Right hindlimb (tissue), 1 donor: ENCODE measurements around the gene SERPINB8.
"Not testable (repeated sequence)": the region's sequence is repeated elsewhere in the genome, so short reads cannot be mapped to it uniquely, and the experiment has no call there.

Experiments used
- DNase-seq: peaks from one replicate; pipeline ENCODE4 v3.0.0-alpha.2; 2018

SERPINB8 gene

GRCh38 chr18:63969942-63970808 lies at the start of gene SERPINB8:
SERPINB8 (plus strand) TSS chr18:63970081; CDS start chr18:63978309, 8,228 bp downstream.
- peak; percentile 95 for DNase-seq

GRCh38 chr18:63922049-63922448 lies 47.8 kb upstream of the SERPINB8 start:
- DNase-seq, result no peak

DNA sequence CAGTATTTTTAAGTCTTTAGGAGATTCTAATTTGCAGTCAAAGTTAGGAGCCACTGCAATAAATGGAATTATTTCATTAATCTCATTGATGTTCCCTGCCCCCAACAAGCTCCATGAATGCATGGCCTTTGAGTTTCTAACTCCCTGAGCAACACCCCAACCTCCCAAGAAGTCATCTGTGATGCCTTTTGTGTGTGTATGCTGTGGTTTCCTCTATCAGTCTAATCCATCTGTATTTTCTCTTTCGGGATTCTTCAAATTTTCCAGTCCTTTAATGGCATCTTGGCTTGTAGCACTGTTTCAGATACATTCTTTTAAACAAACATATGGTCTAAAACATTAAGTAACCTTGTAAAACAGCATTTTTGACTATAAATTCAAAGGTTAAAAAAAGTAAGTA lies 45.3 kb upstream of the SERPINB8 start:
- no peak for DNase-seq

GRCh38 chr18:63928331-63928730 lies 41.5 kb upstream of the SERPINB8 start:
- DNase-seq, result no peak

DNA sequence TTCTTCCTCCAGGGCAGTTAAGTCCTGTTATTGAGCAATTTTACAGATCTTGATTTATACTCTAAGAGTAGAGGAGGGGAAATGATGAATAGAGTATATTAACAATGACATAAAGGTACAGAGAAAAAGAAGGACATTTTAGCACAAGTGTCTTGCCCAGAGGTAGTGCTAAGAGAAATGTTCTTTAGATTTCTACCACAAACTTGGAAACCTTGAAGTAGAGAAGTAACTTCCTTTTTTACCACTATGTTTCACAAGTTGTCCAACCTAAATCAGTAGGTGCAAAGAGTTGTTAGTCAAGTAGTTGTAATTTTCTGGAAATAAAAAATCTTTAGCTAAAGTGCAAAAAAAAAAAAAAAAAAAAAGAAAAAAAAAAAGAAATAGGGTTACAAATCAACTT lies 40.5 kb upstream of the SERPINB8 start:
- not testable (repeated sequence) for DNase-seq

DNA sequence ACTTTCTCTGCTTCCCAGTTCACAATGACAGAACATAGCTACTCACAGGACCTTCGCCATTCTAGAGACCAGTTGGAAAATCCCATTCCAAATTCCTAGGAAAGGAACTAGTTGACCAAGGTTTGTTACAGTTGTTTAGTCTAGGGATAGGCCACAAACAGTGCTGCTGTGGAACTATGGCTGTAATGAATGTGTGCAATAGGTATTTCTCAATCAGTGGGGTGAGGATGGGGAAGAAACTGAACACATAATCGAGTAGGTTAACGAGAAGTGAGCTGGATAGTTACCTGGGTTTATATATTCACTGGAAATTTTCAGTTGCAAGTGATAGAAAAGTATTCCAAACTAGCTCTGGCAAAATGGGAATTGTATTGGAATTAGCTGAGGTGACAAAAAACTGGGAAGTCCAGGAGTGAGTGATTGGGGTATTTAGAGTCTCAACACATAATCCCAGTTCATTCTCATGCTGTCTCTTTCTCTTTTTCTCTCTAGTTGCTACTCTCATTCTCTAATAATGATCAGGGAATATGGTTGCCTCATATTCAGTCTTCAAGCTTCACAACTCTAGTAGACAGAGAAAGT lies 39.0 kb upstream of the SERPINB8 start:
- DNase-seq, result no peak

GRCh38 chr18:63936156-63936931 lies 33.5 kb upstream of the SERPINB8 start:
- peak; percentile 78 for DNase-seq

DNA sequence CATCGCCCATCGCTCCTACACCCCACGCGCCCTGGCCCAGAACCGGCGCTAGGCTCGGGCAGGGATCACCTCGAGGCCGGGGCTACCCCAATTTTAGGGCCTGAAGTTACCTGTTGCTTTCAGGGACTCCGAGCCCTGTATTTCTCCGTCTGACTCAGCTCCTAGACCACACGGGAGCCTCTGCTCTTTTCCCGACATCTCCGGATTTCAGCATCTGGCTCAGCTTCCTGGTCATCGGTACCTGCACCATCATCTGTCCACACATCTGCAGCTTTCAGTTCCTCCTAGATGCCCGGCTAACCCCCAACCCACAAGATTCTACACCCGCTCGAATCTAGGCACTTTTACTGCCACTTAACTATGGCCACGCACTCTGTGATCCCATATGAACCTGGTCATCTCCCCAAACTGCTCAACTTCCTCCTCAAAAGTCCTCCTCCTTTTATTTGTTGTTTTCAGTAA lies 32.9 kb upstream of the SERPINB8 start:
- no peak for DNase-seq

GRCh38 chr18:63940008-63940407 lies 29.9 kb upstream of the SERPINB8 start:
- DNase-seq, result no peak

GRCh38 chr18:63940543-63941050 lies 29.3 kb upstream of the SERPINB8 start:
- DNase-seq, result not testable (repeated sequence)

DNA sequence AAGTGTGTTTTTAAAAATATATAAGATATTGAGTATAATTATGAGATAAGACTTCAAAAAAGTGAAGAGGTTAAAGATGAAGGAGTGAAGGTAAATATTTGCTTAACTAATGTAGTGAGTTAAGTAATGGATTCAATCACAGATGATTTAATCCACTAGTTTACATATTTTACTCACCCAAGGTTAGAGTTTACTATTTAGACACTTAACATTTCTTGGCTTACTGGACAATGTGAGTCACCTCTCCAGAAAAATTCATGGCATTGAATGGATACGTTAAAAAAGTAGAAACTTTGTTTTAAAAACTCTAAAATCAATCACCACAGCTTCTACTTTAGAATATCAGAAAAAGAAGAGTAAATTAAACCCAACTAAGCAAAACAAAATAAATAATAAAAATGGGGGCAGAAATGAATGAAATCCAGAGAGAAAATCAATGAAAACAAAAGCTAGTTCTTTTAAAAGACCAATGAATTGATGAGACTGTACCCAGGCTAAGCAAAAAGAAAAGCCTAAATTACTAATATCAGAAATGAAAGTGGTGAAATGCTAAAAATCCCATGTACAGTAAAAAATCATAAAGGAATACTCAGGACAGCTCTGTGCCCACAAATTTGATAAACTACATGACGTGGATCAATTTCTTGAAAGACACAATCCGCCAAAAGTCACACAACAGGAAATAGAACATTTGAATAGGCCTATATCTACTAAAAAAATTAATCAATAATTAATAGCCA lies 22.7 kb upstream of the SERPINB8 start:
- no peak for DNase-seq

GRCh38 chr18:63949068-63949737 lies 20.7 kb upstream of the SERPINB8 start, which contains the start of gene HMSD:
HMSD (plus strand) TSS chr18:63949301; CDS start chr18:63953456, 4,155 bp downstream.
- peak; percentile 33 for DNase-seq

- DNase-seq, result no peak
These were observed 18.6 kb upstream of the SERPINB8 start for GRCh38 chr18:63951302-63951705.

- no peak for DNase-seq
These were observed 16.1 kb upstream of the SERPINB8 start for GRCh38 chr18:63953811-63954210.

DNA sequence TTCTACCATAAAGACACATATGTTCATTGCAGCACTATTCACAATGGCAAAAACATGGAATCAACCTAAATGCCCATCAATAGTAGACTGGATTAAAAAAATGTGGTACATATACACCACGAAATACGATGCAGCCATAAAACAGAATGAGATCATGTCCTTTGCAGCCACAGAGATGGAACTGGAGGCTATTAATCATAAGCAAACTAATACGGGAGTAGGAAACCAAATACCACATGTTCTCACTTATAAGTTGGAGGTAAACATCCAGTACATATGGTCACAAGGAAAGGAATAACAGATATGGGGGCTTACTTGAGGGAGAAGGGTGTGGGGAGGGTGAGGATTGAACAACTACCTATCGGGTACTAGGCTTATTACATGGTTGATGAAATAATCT lies 13.1 kb upstream of the SERPINB8 start:
- DNase-seq, result no peak

GRCh38 chr18:63960891-63961290 lies 9.0 kb upstream of the SERPINB8 start:
- DNase-seq, result no peak

GRCh38 chr18:63961435-63961980 lies 8.4 kb upstream of the SERPINB8 start:
- DNase-seq, result no peak

DNA sequence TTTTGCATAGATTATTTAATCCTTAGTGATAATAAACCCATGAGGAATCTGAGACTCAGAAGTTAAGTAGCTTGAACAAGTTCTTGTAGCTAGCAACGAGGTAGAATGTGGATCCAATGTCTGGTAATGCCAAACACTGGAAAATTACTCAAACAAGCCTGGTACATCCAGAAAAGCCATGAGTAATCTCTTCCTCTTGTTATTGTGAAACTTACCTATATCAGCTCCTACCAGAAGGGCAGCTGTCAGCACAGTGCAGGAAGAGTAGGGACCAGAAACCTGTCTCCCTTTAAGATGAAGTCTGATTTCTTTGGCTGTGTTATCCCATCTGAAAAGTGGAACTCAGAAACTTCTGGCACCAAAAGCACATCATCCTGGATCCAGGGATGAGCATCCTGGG lies 7.7 kb upstream of the SERPINB8 start:
- DNase-seq, result no peak

- DNase-seq, result no peak
These were observed 6.1 kb upstream of the SERPINB8 start for GRCh38 chr18:63963615-63964256.

DNA sequence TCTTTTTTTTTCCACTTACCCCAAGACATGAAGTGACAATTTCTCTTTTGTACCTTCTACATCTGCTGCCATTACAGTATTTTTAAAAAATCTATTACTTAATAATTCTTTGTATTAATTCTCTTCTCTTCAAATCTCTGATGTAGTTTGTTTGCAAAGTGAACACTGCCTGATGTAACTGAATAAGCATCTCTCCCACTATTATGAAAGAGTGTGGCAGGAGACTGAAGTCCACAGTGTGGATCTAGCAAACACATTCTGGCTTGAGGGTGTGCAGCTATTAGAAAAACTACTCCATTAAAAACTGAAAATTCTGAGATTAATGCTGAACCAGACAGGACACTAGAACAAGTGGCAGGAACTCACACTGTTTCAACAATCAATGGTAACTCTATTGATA lies 5.0 kb upstream of the SERPINB8 start:
- DNase-seq, result no peak
